Endothelial cell of umbilical vein (primary cell): Measurements from ENCODE around the gene SPATA33. TPM values are rescaled to one million over a fixed set of nuclear protein-coding genes. Genes with fewer than 3 reads are reported as not detected.
"Not testable (repeated sequence)": the region's sequence is repeated elsewhere in the genome, so short reads cannot be mapped to it uniquely, and the experiment has no call there.

Experiments used
- BruUV-seq: library from RNA; stranded (reverse); fragments of 400-500 nt; replicated peaks from 2 replicates; lab custom pipeline; 2021; lab: Mats Ljungman, UMichigan
- CTCF ChIA-PET: fragments of 300-600, 350-600 bp; sonication (Branson Sonifier 250); formaldehyde crosslinking; loops from one replicate; lab custom pipeline; 2021; ENCODE audit warnings: antibody characterized with exemption, inconsistent platforms; lab: Charles Lee
- POLR2A ChIA-PET: fragments of 300-600, 350-600 bp; sonication (Branson Sonifier 250); formaldehyde crosslinking; loops from one replicate; lab custom pipeline; 2021; ENCODE audit warnings: antibody characterized with exemption, inconsistent platforms; lab: Charles Lee
- DNase-seq: peaks from one replicate; pipeline ENCODE4 v3.0.0-alpha.2; 2011; ENCODE audit warnings: low read depth, low spot score
- FAIRE-seq: peaks from 2 replicates; lab custom pipeline; 2011; peaks lifted over from hg19 to GRCh38; lab: Jason Lieb, UNC
- H2AFZ ChIP-seq: 2 replicates; pipeline ENCODE4 v1.6.0; 2012; ENCODE audit warnings: low read depth, low read length, control low read depth, inconsistent platforms
- H3K27ac ChIP-seq: 2 replicates; pipeline ENCODE4 v1.5.1; 2011; ENCODE audit warnings: low read depth, mild to moderate bottlenecking, control low read depth, low read length, moderate library complexity; ENCODE audit not compliant: insufficient read depth
- H3K27me3 ChIP-seq, 2 experiments: 2 replicates each; pipeline versions ENCODE4 v1.6.0 to v1.6.1; 2011; ENCODE audit warnings: low read length in 2 of 2, mixed read lengths in 1 of 2; ENCODE audit not compliant: control insufficient read depth in 2 of 2, insufficient read depth in 2 of 2
- H3K36me3 ChIP-seq, 2 experiments: 2 replicates in 1 of 2; 3 replicates in 1 of 2; pipeline ENCODE4 v1.5.1; 2011; ENCODE audit warnings: low read length in 2 of 2, mild to moderate bottlenecking in 1 of 2, moderate library complexity in 1 of 2; ENCODE audit not compliant: control insufficient read depth in 2 of 2, insufficient read depth in 2 of 2; ENCODE audit errors: extremely low read depth in 1 of 2
- H3K4me1 ChIP-seq: 3 replicates; pipeline ENCODE4 v1.5.1; 2011; ENCODE audit warnings: mild to moderate bottlenecking, low read length; ENCODE audit not compliant: control insufficient read depth, insufficient read depth; ENCODE audit errors: extremely low read depth
- H3K4me2 ChIP-seq: 2 replicates; pipeline ENCODE4 v1.6.1; 2011; ENCODE audit warnings: low read length, control low read depth, mixed read lengths; ENCODE audit not compliant: insufficient read depth
- H3K4me3 ChIP-seq, 3 experiments: fragments of 200-600 bp in 1 of 3; sonication (generic), shearing (Covaris generic) in 1 of 3; replicated peaks in 1 of 3; 2 replicates each; pipeline ENCODE4 v1.5.1; 2011 to 2016; ENCODE audit warnings: control low read depth in 3 of 3, low read length in 3 of 3, mild to moderate bottlenecking in 2 of 3, inconsistent platforms in 1 of 3, low read depth in 1 of 3, moderate library complexity in 1 of 3; ENCODE audit not compliant: insufficient read depth in 1 of 3
- H3K79me2 ChIP-seq: 2 replicates; pipeline ENCODE4 v1.6.0; 2012; ENCODE audit warnings: low read length, inconsistent platforms; ENCODE audit not compliant: control insufficient read depth, insufficient read depth
- H3K9ac ChIP-seq: replicated peaks from 2 replicates; pipeline ENCODE3; 2011; ENCODE audit warnings: low read length, control low read depth; ENCODE audit not compliant: insufficient read depth; ENCODE audit errors: extremely low read depth
- H3K9me1 ChIP-seq: replicated peaks from 3 replicates; pipeline ENCODE4 v1.6.0; 2011; ENCODE audit warnings: mild to moderate bottlenecking, low read length; ENCODE audit not compliant: control insufficient read depth, insufficient read depth; ENCODE audit errors: extremely low read depth
- H3K9me3 ChIP-seq: replicated peaks from 2 replicates; pipeline ENCODE4 v1.5.1; 2012; ENCODE audit warnings: low read length, inconsistent platforms; ENCODE audit not compliant: control insufficient read depth, insufficient read depth
- H4K20me1 ChIP-seq: replicated peaks from 2 replicates; pipeline ENCODE3; 2011; ENCODE audit warnings: mild to moderate bottlenecking, low read length; ENCODE audit not compliant: control insufficient read depth, insufficient read depth; ENCODE audit errors: extremely low read depth
- EZH2 ChIP-seq: IDR thresholded peaks from 2 replicates; pipeline ENCODE4 v1.6.1; 2012; ENCODE audit warnings: borderline replicate concordance, low read depth, mild to moderate bottlenecking, moderate library complexity, low read length, inconsistent platforms; ENCODE audit not compliant: severe bottlenecking
- FOS ChIP-seq: IDR thresholded peaks from 2 replicates; pipeline ENCODE4 v1.6.1; 2011; ENCODE audit warnings: mild to moderate bottlenecking, low read length, moderate library complexity, borderline replicate concordance; ENCODE audit not compliant: insufficient read depth
- GATA2 ChIP-seq: IDR thresholded peaks from 2 replicates; pipeline ENCODE4 v1.7.0; 2011; ENCODE audit warnings: low read depth, mild to moderate bottlenecking, moderate library complexity, mixed read lengths, low read length; ENCODE audit not compliant: insufficient read length, insufficient read depth
- JUN ChIP-seq: IDR thresholded peaks from 2 replicates; pipeline ENCODE4 v1.6.1; 2011; ENCODE audit warnings: borderline replicate concordance, low read depth; ENCODE audit not compliant: insufficient read length, insufficient read depth
- MYC ChIP-seq: IDR thresholded peaks from one replicate; pipeline ENCODE4 v1.6.1; 2011; ENCODE audit warnings: mild to moderate bottlenecking, low read depth, low read length
- POLR2A ChIP-seq: IDR thresholded peaks from 2 replicates; pipeline ENCODE4 v1.6.1; 2012; ENCODE audit warnings: low read depth, mild to moderate bottlenecking, control low read depth, low read length
- POLR2AphosphoS5 ChIP-seq: IDR thresholded peaks from 2 replicates; pipeline ENCODE4 v1.6.1; 2012; ENCODE audit warnings: low read depth, mild to moderate bottlenecking, control low read depth, low read length, moderate library complexity; ENCODE audit not compliant: insufficient read depth
- dilution Hi-C: fragments of 300-500 bp; cut with MboI; formaldehyde crosslinking; loops from one replicate; pipeline ENCODE4 v1.15.0; 2019; ENCODE audit warnings: low sequenced_read_pairs; ENCODE audit not compliant: extremely low pct_ligation_motif_present
- intact Hi-C: fragments of 100-400 bp; cut with micrococcal nuclease; formaldehyde crosslinking; loops from one replicate; pipeline ENCODE4 v1.10.0; 2022
- polyA plus RNA-seq, 4 experiments: library from polyadenylated mRNA; depleted of rRNA in 3 of 4; stranded (reverse) in 3 of 4; unstranded in 1 of 4; fragments of >200 nt; gene quantifications; 2 replicates each; pipeline versions ENCODE4 v1.2.1 to v1.2.3, GENCODE V29; 2011 to 2012; ENCODE audit warnings: missing spikeins in 1 of 4
- total RNA-seq: library from RNA; stranded (reverse); gene quantifications from 2 replicates; pipeline ENCODE4 v1.2.3, GENCODE V29; 2021
- TF ChIP-seq, protein P1 (sequence below): IDR thresholded peaks from 2 replicates; pipeline ENCODE4 v1.6.1; 2011; ENCODE audit not compliant: insufficient read depth, insufficient read length
- TF ChIP-seq, protein P2 (sequence below), 2 donors: IDR thresholded peaks; 1 replicate in 1 of 2; 2 replicates in 1 of 2; pipeline ENCODE4 v1.5.1; 2011; ENCODE audit warnings: low read length in 2 of 2, mild to moderate bottlenecking in 2 of 2, moderate library complexity in 2 of 2, control low read depth in 1 of 2, inconsistent platforms in 1 of 2, low read depth in 1 of 2; ENCODE audit not compliant: insufficient read depth in 1 of 2; ENCODE audit errors: extremely low read depth in 1 of 2

The SPATA33 gene
- total and polyA plus RNA-seq, 2 donors (not counting 3 experiments of a cell fraction or from before 2014, with no cell fraction given), result 3.5 to 11.4 TPM

DNA sequence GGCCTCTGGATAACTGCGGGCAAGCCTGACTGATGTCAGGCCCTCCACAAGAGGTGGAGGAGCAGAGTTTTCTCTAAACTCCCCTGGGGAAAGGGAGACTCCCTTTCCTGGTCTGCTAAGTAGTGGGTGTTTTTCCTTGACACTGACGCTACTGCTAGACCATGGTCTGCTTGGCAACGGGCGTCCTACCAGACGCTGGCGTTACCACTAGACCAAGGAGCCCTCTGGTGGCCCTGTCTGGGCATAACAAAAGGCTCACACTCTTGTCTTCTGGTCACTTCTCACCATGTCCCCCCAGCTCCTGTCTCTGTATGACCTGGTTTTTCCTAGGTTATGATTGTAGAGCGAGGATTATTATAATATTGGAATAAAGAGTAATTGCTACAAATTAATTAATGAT lies 9.4 kb downstream of the SPATA33 start:
- DNase-seq, result peak; percentile 24
- peak; percentile 42 for FAIRE-seq
- not testable (repeated sequence) for BruUV-seq

DNA sequence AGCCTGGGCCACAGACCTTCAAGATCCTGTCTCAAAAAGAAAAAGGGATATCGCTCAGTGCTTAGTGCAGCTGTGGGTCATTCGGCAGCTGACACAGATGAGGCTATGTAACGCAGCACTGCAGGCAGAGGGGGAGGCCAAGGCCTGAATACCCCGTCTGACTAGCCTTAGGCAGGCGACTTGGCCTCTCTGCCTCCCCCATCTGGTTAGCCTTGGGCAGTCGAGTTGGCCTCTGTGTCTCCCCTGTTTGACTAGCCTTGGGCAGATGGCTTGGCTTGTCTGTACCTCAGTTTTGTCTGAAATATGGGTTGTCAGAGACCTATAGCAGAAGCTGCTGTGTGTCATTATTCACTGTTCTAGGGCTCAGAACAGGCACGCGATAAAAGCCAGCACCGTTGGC lies 10.0 kb downstream of the SPATA33 start:
- no peak overlapping the region for H3K4me3 ChIP-seq
- H4K20me1 ChIP-seq, result no peaks in the 10 kb centered on the region
- H3K79me2 ChIP-seq, result no peaks in the 10 kb centered on the region
- no peaks in the 10 kb centered on the region for H3K27me3 ChIP-seq
- ChIA-PET CTCF (interaction anchor here (1.2 to 1.9 kb wide), 3 partner anchors 52 to 110 kb away, joined by 3 to 8 read pairs (median 4); no protein-coding TSS in a partner anchor), POLR2A (no interaction called here)
- DNase-seq (no peak), FAIRE-seq (no peak)
- no TSS peak for BruUV-seq
- intact Hi-C loops (no loop called here), dilution Hi-C loops (no loop called here)
- no peak overlapping the region for H2AFZ ChIP-seq
- no peak for TF ChIP-seq POLR2A
- TF ChIP-seq EZH2, result no peak
- TF ChIP-seq, protein P1, sequence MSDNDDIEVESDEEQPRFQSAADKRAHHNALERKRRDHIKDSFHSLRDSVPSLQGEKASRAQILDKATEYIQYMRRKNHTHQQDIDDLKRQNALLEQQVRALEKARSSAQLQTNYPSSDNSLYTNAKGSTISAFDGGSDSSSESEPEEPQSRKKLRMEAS, result no peak
- no peak for TF ChIP-seq FOS
- TF ChIP-seq, protein P2, sequence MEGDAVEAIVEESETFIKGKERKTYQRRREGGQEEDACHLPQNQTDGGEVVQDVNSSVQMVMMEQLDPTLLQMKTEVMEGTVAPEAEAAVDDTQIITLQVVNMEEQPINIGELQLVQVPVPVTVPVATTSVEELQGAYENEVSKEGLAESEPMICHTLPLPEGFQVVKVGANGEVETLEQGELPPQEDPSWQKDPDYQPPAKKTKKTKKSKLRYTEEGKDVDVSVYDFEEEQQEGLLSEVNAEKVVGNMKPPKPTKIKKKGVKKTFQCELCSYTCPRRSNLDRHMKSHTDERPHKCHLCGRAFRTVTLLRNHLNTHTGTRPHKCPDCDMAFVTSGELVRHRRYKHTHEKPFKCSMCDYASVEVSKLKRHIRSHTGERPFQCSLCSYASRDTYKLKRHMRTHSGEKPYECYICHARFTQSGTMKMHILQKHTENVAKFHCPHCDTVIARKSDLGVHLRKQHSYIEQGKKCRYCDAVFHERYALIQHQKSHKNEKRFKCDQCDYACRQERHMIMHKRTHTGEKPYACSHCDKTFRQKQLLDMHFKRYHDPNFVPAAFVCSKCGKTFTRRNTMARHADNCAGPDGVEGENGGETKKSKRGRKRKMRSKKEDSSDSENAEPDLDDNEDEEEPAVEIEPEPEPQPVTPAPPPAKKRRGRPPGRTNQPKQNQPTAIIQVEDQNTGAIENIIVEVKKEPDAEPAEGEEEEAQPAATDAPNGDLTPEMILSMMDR (IDR thresholded peaks at IDR 0.05; ENCODE audit: extremely low read depth in 1 of 2, insufficient read depth in 1 of 2, low read depth in 1 of 2, low read length in 2 of 2), result no peak
- TF ChIP-seq POLR2AphosphoS5, result no peak
- TF ChIP-seq GATA2, result no peak
- TF ChIP-seq JUN, result no peak
- TF ChIP-seq MYC, result no peak
- no peak overlapping the region for H3K27ac ChIP-seq
- H3K9me1 ChIP-seq, result no peaks in the 10 kb centered on the region
- H3K9ac ChIP-seq, result no peak overlapping the region
- H3K4me1 ChIP-seq, result no peaks in the 10 kb centered on the region
- H3K36me3 ChIP-seq, result no peaks in the 10 kb centered on the region
- H3K4me2 ChIP-seq, result no peak overlapping the region
- H3K9me3 ChIP-seq, result no peaks in the 10 kb centered on the region

More for the DNA sequence above, 9.4 kb downstream of the SPATA33 start:
- intact Hi-C loops, dilution Hi-C loops, H3K36me3 ChIP-seq, H3K4me1 ChIP-seq, H3K79me2 ChIP-seq, H3K4me2 ChIP-seq, POLR2A ChIA-PET, H3K9me3 ChIP-seq, H3K27ac ChIP-seq, H3K27me3 ChIP-seq, H3K9me1 ChIP-seq, H4K20me1 ChIP-seq, H3K9ac ChIP-seq, H2AFZ ChIP-seq, H3K4me3 ChIP-seq: not testable (repeated sequence)
- CTCF ChIA-PET, result interaction anchor here (1.2 kb wide), 2 partner anchors 52 to 110 kb away, joined by 3 to 8 read pairs; no protein-coding TSS in a partner anchor
- TF ChIP-seq, protein P2 (IDR thresholded peaks at IDR 0.05; ENCODE audit: extremely low read depth in 1 of 2, insufficient read depth in 1 of 2, low read depth in 1 of 2, low read length in 2 of 2), result peak in 1 of 2 donors; percentile 36
